Measurements from ENCODE around the gene CIDEB. TPM values are rescaled to one million over a fixed set of nuclear protein-coding genes. Genes with fewer than 3 reads are reported as not detected.

The CIDEB gene
- total and polyA plus RNA-seq, 2 of the 8 experiments (the other 6 are each of a cell fraction or from before 2014, with no cell fraction given), result 0.11 TPM; not detected in 1

DNA sequence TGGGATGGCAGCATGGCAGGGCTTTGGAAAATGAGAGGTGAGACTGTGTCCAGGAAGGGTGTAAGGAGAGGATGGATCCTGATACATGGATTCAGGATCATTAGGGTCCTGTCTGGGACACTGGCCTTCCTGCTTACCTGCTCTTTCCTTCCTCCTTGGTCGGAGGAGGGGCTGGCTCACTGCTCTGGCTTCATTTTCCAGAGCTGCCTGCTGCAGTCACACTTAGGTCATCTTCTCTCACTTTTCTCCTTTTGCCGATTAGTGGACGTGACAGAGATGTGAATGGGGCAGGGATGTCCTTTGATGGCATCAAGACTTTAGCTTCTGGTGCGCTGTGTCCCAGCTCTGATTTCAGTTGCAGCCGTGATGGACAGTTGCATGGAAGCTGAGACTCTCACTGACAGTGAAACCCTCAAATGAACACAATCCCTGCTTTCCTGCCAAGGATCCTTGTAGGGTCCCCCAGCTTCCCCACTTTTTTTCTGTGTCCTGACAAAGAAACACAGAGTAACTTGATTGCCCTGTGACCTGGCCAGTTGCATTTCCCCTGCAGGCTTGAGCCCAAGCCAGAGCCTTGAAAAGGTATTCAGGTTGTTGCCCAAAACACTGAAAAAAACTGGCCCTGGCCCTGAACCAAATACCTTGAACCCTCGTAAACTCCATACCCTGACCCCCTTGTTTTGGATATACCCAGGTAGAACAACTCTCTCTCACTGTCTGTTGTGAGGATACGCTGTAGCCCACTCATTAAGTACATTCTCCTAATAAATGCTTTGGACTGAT lies 756 bp upstream of the CIDEB start:
- Histone ChIP-seq H3K23ac (ENCODE audit: insufficient read length) (no peak overlapping the region), H2AFZ (ENCODE audit: low read length) (no peak overlapping the region), H3K4me1 (replicated peaks in 1 of 4; ENCODE audit: control insufficient read depth in 3 of 4, insufficient read depth in 4 of 4, low read length in 3 of 4) (no peaks in the 10 kb centered on the region), H3K27me3 (replicated peaks in 1 of 4; ENCODE audit: control insufficient read depth in 3 of 4, extremely low read depth in 1 of 4, insufficient read depth in 3 of 4, low read length in 3 of 4) (no peaks in the 10 kb centered on the region), H2BK12ac (ENCODE audit: low read depth, low read length) (no peak overlapping the region), H3K36me3 (ENCODE audit: control insufficient read depth in 2 of 4, insufficient read depth in 4 of 4, low read length in 3 of 4) (peaks cover 18 to 32% (median 23%) of the 10 kb centered on the region in 4 experiments), H4K20me1 (replicated peaks in 1 of 2; ENCODE audit: control insufficient read depth in 1 of 2, insufficient read depth in 2 of 2, low read length in 2 of 2) (peaks cover 2 to 6% of the 10 kb centered on the region in 2 experiments), H3K79me2 (ENCODE audit: control insufficient read depth in 1 of 2, insufficient read depth in 2 of 2, low read length in 2 of 2) (no peaks in the 10 kb centered on the region), H3K56ac (replicated peaks; ENCODE audit: insufficient read length, low read depth, low read length) (no peak overlapping the region), H2BK20ac (ENCODE audit: low read length) (no peak overlapping the region), H3K4me2 (ENCODE audit: insufficient read depth in 1 of 2, low read depth in 2 of 2, low read length in 2 of 2) (no peak overlapping the region), H4K91ac (replicated peaks; ENCODE audit: insufficient read length, low read length) (no peak overlapping the region), H3K4ac (replicated peaks; ENCODE audit: insufficient read length, low read depth, low read length) (no peak overlapping the region), H2AK5ac (ENCODE audit: low read depth, low read length) (no peak overlapping the region), H3K9me3 (ENCODE audit: insufficient read depth in 2 of 2, low read depth in 1 of 2, low read length in 1 of 2) (no peaks in the 10 kb centered on the region), H3K9ac (replicated peaks in 1 of 4; ENCODE audit: extremely low read depth in 1 of 4, low read depth in 3 of 4, low read length in 3 of 4) (no peak overlapping the region), H3K27ac (ENCODE audit: low read depth, low read length) (no peak overlapping the region), H3K18ac (ENCODE audit: extremely low read depth, low read length) (no peak overlapping the region), H3K23me2 (ENCODE audit: low read depth, low read length) (peaks cover 1% of the 10 kb centered on the region; the same call in 1 of the 2 replicates), H4K8ac (ENCODE audit: extremely low read depth, insufficient read depth, low read length) (no peak overlapping the region), H3K79me1 (ENCODE audit: low read depth, low read length) (no peaks in the 10 kb centered on the region), H2BK5ac (ENCODE audit: low read depth, low read length) (no peak overlapping the region), H3K4me3 (ENCODE audit: extremely low read depth in 1 of 4, insufficient read depth in 2 of 4, low read depth in 3 of 4, low read length in 4 of 4) (no peak overlapping the region), H2BK120ac (replicated peaks; ENCODE audit: low read depth, low read length) (no peak overlapping the region), H3K14ac (ENCODE audit: insufficient read length) (no peak overlapping the region), H2BK15ac (ENCODE audit: low read length) (no peak overlapping the region), H4K5ac (ENCODE audit: insufficient read length, low read depth, low read length) (no peak overlapping the region)
- 92% methylated on average over 7 of the region's 7 CpGs; no CpG with 5 or more reads in 1 of the 2 experiments for WGBS, 2 experiments (ENCODE audit: extremely low coverage in 1 of 2, insufficient coverage in 1 of 2, insufficient read length in 1 of 2, insufficient replicate concordance in 2 of 2, low coverage in 1 of 2, low lambda C conversion rate in 2 of 2, missing lambda C conversion rate in 1 of 2)
- POLR2A ChIA-PET (ENCODE audit: partially characterized antibody), result interaction anchor here (0.8 to 3.0 kb wide), 16 partner anchors 10 to 223 kb away, joined by 3 to 18 read pairs (median 4); partner anchors contain the start of genes ADCY4, DHRS1, MDP1 and NOP9
- DNase-seq (ENCODE audit: low read depth in 1 of 2, low spot score in 2 of 2) (no peak), FAIRE-seq (no peak)
- no peak for TF ChIP-seq GTF2F1 (IDR thresholded peaks at IDR 0.05; ENCODE audit: borderline replicate concordance, low read depth, low read length)
- TF ChIP-seq RBBP5 (IDR thresholded peaks at IDR 0.05; ENCODE audit: borderline replicate concordance, low read depth, low read length), result no peak
- CTCF ChIA-PET (ENCODE audit: partially characterized antibody), result interaction anchor here (0.6 to 15.8 kb wide), 43 partner anchors 9 to 819 kb away, joined by 3 to 173 read pairs (median 5); partner anchors contain the start of genes ADCY4, CBLN3, CHMP4A and DHRS1
